Hippocampal formation (tissue), 2 donors: Measurements from ENCODE around the gene FGF19.

ENCODE experiments used
- DNase-seq, 2 donors: peaks; one replicate each; lab custom pipeline; 2025; lab: John Stamatoyannopoulos, UW

Gene FGF19

GRCh38 chr11:69716891-69717747 lies 13.3 kb upstream of the FGF19 start:
- DNase-seq, result no peak

GRCh38 chr11:69716099-69716498 lies 12.3 kb upstream of the FGF19 start:
- no peak for DNase-seq

GRCh38 chr11:69715446-69715845 lies 11.6 kb upstream of the FGF19 start:
- DNase-seq, result no peak

- no peak for DNase-seq
Measured at GRCh38 chr11:69711822-69712801, 8.3 kb upstream of the FGF19 start.

GRCh38 chr11:69708736-69709401 lies 5.0 kb upstream of the FGF19 start:
- DNase-seq, result no peak

GRCh38 chr11:69707176-69707575 lies 3.4 kb upstream of the FGF19 start:
- DNase-seq, result no peak

DNA sequence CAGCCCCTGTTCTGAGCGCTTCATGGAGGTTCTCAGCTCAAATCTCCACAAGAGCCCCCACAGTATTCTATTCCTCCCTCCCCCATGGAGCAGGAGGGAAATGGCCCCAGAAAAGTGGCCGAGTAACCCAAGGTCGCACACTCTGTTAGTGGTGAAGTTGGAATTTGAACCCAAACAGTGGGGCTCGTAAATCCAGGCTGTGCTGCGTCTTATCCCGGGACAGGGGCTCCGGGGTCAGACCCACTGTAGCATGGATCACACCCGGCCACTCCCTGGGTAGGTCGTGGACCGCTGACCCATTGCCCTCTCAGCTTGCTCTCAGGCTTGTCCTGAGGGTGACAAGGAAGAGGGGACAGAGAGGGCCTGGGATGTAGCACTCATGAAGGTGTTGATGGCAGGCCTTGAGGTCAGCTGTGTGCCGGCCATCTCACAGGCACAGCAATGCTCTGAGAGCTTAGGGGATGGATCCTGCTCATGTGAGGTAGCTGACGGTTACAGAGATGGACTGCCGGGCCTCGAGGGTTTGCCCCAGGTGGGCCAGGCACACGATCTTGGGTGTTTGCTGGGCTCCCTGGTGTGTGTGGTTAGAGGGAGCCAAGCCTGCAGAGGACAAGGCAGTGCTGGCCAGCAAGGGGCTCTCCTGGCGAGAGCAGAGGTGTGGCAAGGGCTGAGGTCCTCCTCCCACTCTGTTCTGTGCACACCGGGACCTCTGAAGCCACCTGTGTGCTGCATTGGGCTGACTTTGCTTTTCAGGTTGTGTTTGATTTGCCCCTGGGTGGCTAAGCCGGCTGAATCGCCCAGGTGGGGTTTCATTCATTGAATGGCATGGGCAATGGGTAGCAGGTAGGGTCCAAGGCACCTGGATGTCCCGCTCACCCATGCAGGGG lies 2.3 kb upstream of the FGF19 start:
- no peak for DNase-seq

- DNase-seq, result no peak
Measured at GRCh38 chr11:69705351-69705811, 1.6 kb upstream of the FGF19 start.

GRCh38 chr11:69704508-69705253 lies 859 bp upstream of the FGF19 start:
- no peak for DNase-seq

GRCh38 chr11:69703453-69703767 lies 412 bp downstream of the FGF19 start:
- DNase-seq, result no peak

- no peak for DNase-seq
Measured at GRCh38 chr11:69702769-69703452, 911 bp downstream of the FGF19 start.

- no peak for DNase-seq
Measured at GRCh38 chr11:69702239-69702691, 1.6 kb downstream of the FGF19 start.

- peak; percentile 19 to 51 for DNase-seq
Measured at GRCh38 chr11:69700278-69701140, 3.3 kb downstream of the FGF19 start.

- no peak for DNase-seq
Measured at GRCh38 chr11:69699213-69699612, 4.6 kb downstream of the FGF19 start.

DNA sequence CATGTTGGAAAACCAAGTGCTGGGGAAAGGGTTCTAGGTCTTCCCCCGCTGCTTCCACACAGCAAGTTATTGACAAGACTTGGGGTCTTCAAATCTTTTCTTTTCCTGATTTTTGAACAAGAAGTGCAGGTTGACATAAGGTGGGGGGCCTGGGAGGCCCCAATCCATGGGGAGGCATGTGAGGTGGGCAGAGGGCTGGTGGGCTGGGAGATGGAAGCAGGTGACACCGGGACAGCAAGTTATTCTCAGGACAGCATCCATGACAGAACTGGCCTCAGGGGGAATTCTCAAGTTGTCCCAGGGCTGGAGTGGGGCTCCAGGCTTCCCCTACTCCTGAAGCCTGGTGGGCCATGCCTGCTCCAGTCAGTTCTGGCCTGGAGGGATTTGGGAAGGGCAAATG lies 5.5 kb downstream of the FGF19 start:
- no peak for DNase-seq

DNA sequence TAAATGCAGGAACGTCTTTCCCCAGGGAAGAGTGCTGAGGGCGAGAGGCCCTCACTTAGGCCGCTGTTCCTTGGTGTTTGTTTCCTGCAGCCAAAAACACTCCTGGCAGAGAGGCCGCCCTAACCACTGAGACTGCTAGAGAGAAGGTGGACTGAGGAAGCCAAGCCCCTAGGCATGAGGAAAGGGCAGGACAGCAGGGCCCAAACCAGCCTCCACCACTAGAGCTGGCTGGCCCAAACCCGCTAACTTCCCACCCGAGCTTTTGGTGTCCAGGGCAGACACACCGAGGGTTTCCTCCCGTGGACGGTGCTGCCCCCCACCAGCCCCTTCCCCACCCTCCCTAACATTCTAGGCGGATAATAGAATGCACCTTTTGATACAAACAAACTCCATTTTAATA lies 6.0 kb downstream of the FGF19 start:
- no peak for DNase-seq

GRCh38 chr11:69697469-69697843 lies 6.4 kb downstream of the FGF19 start:
- no peak for DNase-seq

DNA sequence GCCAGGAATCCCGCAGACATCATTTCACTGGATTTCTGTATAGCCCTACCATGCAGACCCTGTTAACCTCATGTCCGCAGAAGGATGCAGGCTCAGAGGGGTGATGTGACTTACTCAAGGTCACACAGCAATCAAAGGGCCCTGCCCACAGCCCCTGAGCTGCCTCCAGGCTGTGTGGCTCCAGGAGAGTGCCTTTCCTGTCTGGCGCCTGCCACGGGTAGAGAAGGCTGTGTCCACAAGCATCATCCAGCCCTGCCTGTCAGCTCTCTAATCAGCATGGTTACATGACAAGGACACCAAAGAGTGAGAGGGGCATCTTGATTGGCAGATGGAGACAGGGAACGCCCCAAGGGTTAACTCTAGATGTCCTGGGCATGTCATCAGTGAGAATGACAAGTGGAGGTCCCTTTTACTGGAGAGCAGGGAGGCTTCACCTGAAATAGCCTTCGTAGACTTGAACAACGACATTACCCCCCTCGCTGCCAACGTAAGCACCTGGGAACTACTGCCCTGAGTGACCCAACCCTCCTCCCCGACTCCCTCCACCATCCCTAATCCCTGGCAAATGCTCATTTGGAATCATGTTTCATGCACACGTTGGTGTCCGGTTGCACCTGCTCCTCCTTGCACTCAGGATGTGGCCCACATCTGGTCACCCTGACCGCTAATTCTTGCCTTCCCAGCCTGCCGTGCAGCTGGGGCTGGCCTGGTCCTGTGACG lies 6.9 kb downstream of the FGF19 start:
- DNase-seq, result no peak
